HepG2 (cell line): ENCODE results near the gene PKDREJ. TPM values are rescaled to one million over a fixed set of nuclear protein-coding genes. Genes with fewer than 3 reads are reported as not detected.

ENCODE experiments used
- ARNT2 ChIP-seq: sonication (generic); formaldehyde crosslinking; IDR thresholded peaks from 2 replicates; pipeline ENCODE4 v1.8.0; 2022; ENCODE audit warnings: mild to moderate bottlenecking, low read depth, missing genetic modification reagents, moderate library complexity
- CAMTA2 ChIP-seq: sonication (generic); formaldehyde crosslinking; IDR thresholded peaks from 2 replicates; pipeline ENCODE4 v1.4.0; 2020; ENCODE audit warnings: mild to moderate bottlenecking, missing genetic modification reagents, borderline replicate concordance
- CBX1 ChIP-seq: IDR thresholded peaks from one replicate; pipeline ENCODE4 v1.6.1; 2016; ENCODE audit warnings: antibody characterized with exemption, low read depth
- FOXJ3 ChIP-seq: sonication (generic); formaldehyde crosslinking; IDR thresholded peaks from 2 replicates; pipeline ENCODE4 v1.4.0; 2020; ENCODE audit warnings: missing genetic modification reagents, mild to moderate bottlenecking, borderline replicate concordance
- FOXM1 ChIP-seq: sonication (generic); formaldehyde crosslinking; IDR thresholded peaks from 2 replicates; pipeline ENCODE4 v1.5.0; 2020; ENCODE audit warnings: missing genetic modification reagents
- HOXA7 ChIP-seq: sonication (generic); formaldehyde crosslinking; IDR thresholded peaks from 2 replicates; pipeline ENCODE4 v1.8.1; 2022; ENCODE audit warnings: mild to moderate bottlenecking, missing genetic modification reagents, moderate library complexity
- KLF13 ChIP-seq: sonication (generic); formaldehyde crosslinking; IDR thresholded peaks from 2 replicates; pipeline ENCODE4 v1.4.0; 2020; ENCODE audit warnings: mild to moderate bottlenecking, missing genetic modification reagents
- KLF6 ChIP-seq: IDR thresholded peaks from 2 replicates; pipeline ENCODE4 v1.8.0; 2016; ENCODE audit warnings: missing biosample characterization, missing genetic modification reagents
- MATR3 ChIP-seq: sonication (generic); formaldehyde crosslinking; IDR thresholded peaks from 2 replicates; pipeline ENCODE4 v1.4.0; 2020; ENCODE audit warnings: missing genetic modification reagents
- MBNL3 ChIP-seq: fragments of 250-450 bp; sonication (Bioruptor Pico); conservative IDR thresholded peaks from 2 replicates; pipeline ENCODE4 v1.8.0; 2022; ENCODE audit warnings: mild to moderate bottlenecking, inconsistent platforms
- NBN ChIP-seq: fragments of 450-650 bp; conservative IDR thresholded peaks from 2 replicates; pipeline ENCODE4 v1.6.1; 2017
- RFX1 ChIP-seq: fragments of 450-650 bp; IDR thresholded peaks from 2 replicates; pipeline ENCODE4 v1.6.1; 2017
- RNF2 ChIP-seq: fragments of 450-650 bp; conservative IDR thresholded peaks from 2 replicates; pipeline ENCODE4 v1.6.1; 2016; ENCODE audit warnings: low read depth
- SRF ChIP-seq: IDR thresholded peaks from 2 replicates; pipeline ENCODE4 v1.6.1; 2011; ENCODE audit warnings: mild to moderate bottlenecking, low read depth, low read length, moderate library complexity
- TFDP1 ChIP-seq: IDR thresholded peaks from 2 replicates; pipeline ENCODE4 v1.6.1; 2016; ENCODE audit warnings: missing compliant biosample characterization, missing genetic modification reagents, borderline replicate concordance
- THAP11 ChIP-seq: IDR thresholded peaks from 2 replicates; pipeline ENCODE4 v1.6.1; 2016; ENCODE audit warnings: missing biosample characterization, missing genetic modification reagents
- ZBTB26 ChIP-seq: IDR thresholded peaks from 2 replicates; pipeline ENCODE4 v1.6.1; 2016; ENCODE audit warnings: missing compliant biosample characterization, missing genetic modification reagents, borderline replicate concordance
- ZBTB38 ChIP-seq: sonication (generic); formaldehyde crosslinking; IDR thresholded peaks from 2 replicates; pipeline ENCODE4 v1.5.1; 2020; ENCODE audit warnings: mild to moderate bottlenecking, missing genetic modification reagents
- ZKSCAN1 ChIP-seq: fragments of 150-350 bp; IDR thresholded peaks from 2 replicates; pipeline ENCODE4 v1.6.1; 2014; ENCODE audit warnings: low read length
- ZNF10 ChIP-seq: sonication (generic); formaldehyde crosslinking; IDR thresholded peaks from 2 replicates; pipeline ENCODE4 v1.4.0; 2020; ENCODE audit warnings: mild to moderate bottlenecking, low read depth, missing genetic modification reagents, borderline replicate concordance
- ZNF263 ChIP-seq: sonication (generic); formaldehyde crosslinking; IDR thresholded peaks from 2 replicates; pipeline ENCODE4 v1.4.0; 2020; ENCODE audit warnings: missing genetic modification reagents
- ZNF280B ChIP-seq: sonication (generic); formaldehyde crosslinking; IDR thresholded peaks from 2 replicates; pipeline ENCODE4 v1.5.0; 2020; ENCODE audit warnings: missing genetic modification reagents, mild to moderate bottlenecking, borderline replicate concordance
- ZNF331 ChIP-seq: sonication (generic); formaldehyde crosslinking; IDR thresholded peaks from 2 replicates; pipeline ENCODE4 v1.4.0; 2020; ENCODE audit warnings: missing genetic modification reagents
- ZNF484 ChIP-seq: sonication (generic); formaldehyde crosslinking; IDR thresholded peaks from 2 replicates; pipeline ENCODE4 v1.5.1; 2020; ENCODE audit warnings: mild to moderate bottlenecking, low read depth, missing genetic modification reagents, borderline replicate concordance
- ZNF598 ChIP-seq: sonication (generic); formaldehyde crosslinking; IDR thresholded peaks from 2 replicates; pipeline ENCODE4 v1.5.1; 2020; ENCODE audit warnings: mild to moderate bottlenecking, missing genetic modification reagents, borderline replicate concordance
- ZNF839 ChIP-seq: sonication (generic); formaldehyde crosslinking; IDR thresholded peaks from 2 replicates; pipeline ENCODE4 v1.4.0; 2020; ENCODE audit warnings: missing genetic modification reagents, mild to moderate bottlenecking, borderline replicate concordance
- ZNF850 ChIP-seq: sonication (generic); formaldehyde crosslinking; conservative IDR thresholded peaks from 2 replicates; pipeline ENCODE4 v1.9.0; 2021; ENCODE audit warnings: mild to moderate bottlenecking, missing genetic modification reagents
- ZNF891 ChIP-seq: sonication (generic); formaldehyde crosslinking; IDR thresholded peaks from 2 replicates; pipeline ENCODE4 v1.5.0; 2020; ENCODE audit warnings: mild to moderate bottlenecking, missing genetic modification reagents
- polyA plus RNA-seq, 8 experiments: library from polyadenylated mRNA; depleted of rRNA in 3 of 8; stranded (reverse) in 7 of 8; unstranded in 1 of 8; fragments of >200 nt; fragmentation: Illumina TruSeq in 4 of 8; extraction: Trizol in 4 of 8; gene quantifications; 2 replicates each; pipeline versions ENCODE4 v1.2.1 to v1.2.3, GENCODE V29; 2011 to 2016; ENCODE audit warnings: low read depth in 4 of 8, missing spikeins in 1 of 8, mixed read lengths in 1 of 8; ENCODE audit not compliant: insufficient read depth in 1 of 8
- total RNA-seq, 5 experiments: library from RNA; depleted of rRNA; stranded (reverse); fragments of >200 nt; fragmentation: Illumina TruSeq; extraction: Trizol; gene quantifications; 2 replicates each; pipeline ENCODE4 v1.2.3, GENCODE V29; 2016; ENCODE audit warnings: low read depth in 1 of 5

PKDREJ gene
- total and polyA plus RNA-seq, 2 of the 13 experiments (the other 11 are each of a cell fraction or from before 2014, with no cell fraction given) = not detected

- TF ChIP-seq ZNF850 (CRISPR knock-in tag) (no peak), ZNF839 (CRISPR knock-in tag) (no peak), ZNF484 (CRISPR knock-in tag) (peak; percentile 45; the same call in 1 of the 2 replicates), KLF13 (CRISPR knock-in tag) (no peak), ZNF598 (CRISPR knock-in tag) (no peak), RNF2 (no peak), FOXJ3 (CRISPR knock-in tag) (no peak; the same call in 1 of the 2 replicates), ZNF263 (CRISPR knock-in tag) (peak; percentile 77), ZBTB38 (CRISPR knock-in tag) (0 out of 2 replicates have a peak, but pooled peaks have one; percentile 31), HOXA7 (CRISPR knock-in tag) (peak; percentile 92; the same call in 1 of the 2 replicates), CBX1 (no peak), RFX1 (no peak), TFDP1 (CRISPR knock-in tag) (peak; percentile 100), FOXM1 (CRISPR knock-in tag) (peak; percentile 98), ARNT2 (CRISPR knock-in tag) (peak; percentile 100), ZKSCAN1 (no peak), MBNL3 (CRISPR knock-in tag) (no peak), CAMTA2 (CRISPR knock-in tag) (peak; percentile 23; the same call in 1 of the 2 replicates), ZNF331 (CRISPR knock-in tag) (no peak), ZNF10 (CRISPR knock-in tag) (no peak), ZNF280B (CRISPR knock-in tag) (no peak), THAP11 (CRISPR knock-in tag) (peak; percentile 98), MATR3 (CRISPR knock-in tag) (no peak), KLF6 (no peak), SRF (no peak), ZNF891 (CRISPR knock-in tag) (no peak; the same call in 1 of the 2 replicates), NBN (no peak), ZBTB26 (CRISPR knock-in tag) (no peak)
Observed at GRCh38 chr22:46296257-46297150, 33.4 kb upstream of the PKDREJ start, which contains the start of gene GTSE1 (continued).
